Tibial nerve (tissue), 4 donors: ENCODE results near the gene VPS72. TPM values are rescaled to one million over a fixed set of nuclear protein-coding genes. Genes with fewer than 3 reads are reported as not detected.
"Not testable (repeated sequence)": the region's sequence is repeated elsewhere in the genome, so short reads cannot be mapped to it uniquely, and the experiment has no call there.

Experiments used
- DNase-seq, 2 donors: peaks; one replicate each; pipeline ENCODE4 v3.0.0-alpha.2; 2019; ENCODE audit warnings: low spot score in 2 of 2
- H3K27ac ChIP-seq, 4 donors: fragments of 200-600 bp; sonication (generic) in 3 of 4; one replicate each; pipeline ENCODE4 v1.5.1; 2017 to 2019; ENCODE audit warnings: mild to moderate bottlenecking in 1 of 4
- H3K27me3 ChIP-seq, 2 donors: fragments of 200-600 bp; sonication (generic) in 1 of 2; one replicate each; pipeline versions ENCODE4 v1.5.1 to v1.6.0; 2017 to 2019
- H3K36me3 ChIP-seq, 3 donors: fragments of 200-600 bp; sonication (generic); one replicate each; pipeline ENCODE4 v1.5.1; 2018 to 2019
- H3K4me1 ChIP-seq, 4 donors: fragments of 200-600 bp; sonication (generic) in 3 of 4; one replicate each; pipeline ENCODE4 v1.5.1; 2017 to 2019
- H3K4me3 ChIP-seq, 4 donors: fragments of 200-600 bp; sonication (generic) in 3 of 4; one replicate each; pipeline ENCODE4 v1.5.1; 2017 to 2019; ENCODE audit warnings: mild to moderate bottlenecking in 1 of 4, moderate library complexity in 1 of 4
- H3K9me3 ChIP-seq, 4 donors: fragments of 200-600 bp; sonication (generic) in 3 of 4; one replicate each; pipeline ENCODE4 v1.5.1; 2017 to 2019
- EP300 ChIP-seq, 2 donors: sonication (generic); formaldehyde crosslinking; IDR thresholded peaks; one replicate each; pipeline ENCODE4 v1.6.1; 2017; ENCODE audit warnings: antibody characterized with exemption in 2 of 2, mild to moderate bottlenecking in 1 of 2
- POLR2A ChIP-seq, 2 donors: fragments of 450-650 bp; IDR thresholded peaks; one replicate each; pipeline ENCODE4 v1.6.1; 2017; ENCODE audit warnings: antibody characterized with exemption in 2 of 2, mild to moderate bottlenecking in 2 of 2, moderate library complexity in 2 of 2
- WGBS, 2 donors: methylation state at CpG; one replicate each; pipeline ENCODE4 v1.1.5; 2018; 5-methylcytosine and 5-hydroxymethylcytosine counted together
- total RNA-seq, 4 donors: library from RNA; depleted of rRNA; stranded (reverse); fragments of >200 nt; gene quantifications; one replicate each; pipeline ENCODE4 v1.1.0, GENCODE V29; 2016
- TF ChIP-seq, protein P1 (sequence below), 5 experiments: fragments of 200-600 bp in 3 of 5; fragments of 450-650 bp in 2 of 5; sonication (generic) in 3 of 5; IDR thresholded peaks; one replicate each; pipeline ENCODE4 v1.5.1; 2016 to 2019; ENCODE audit warnings: antibody characterized with exemption in 5 of 5, mild to moderate bottlenecking in 3 of 5, moderate library complexity in 2 of 5

The VPS72 gene
- total RNA-seq, 4 donors from 2014 or later = 24.5 to 35.5 (median 31.0) TPM

DNA sequence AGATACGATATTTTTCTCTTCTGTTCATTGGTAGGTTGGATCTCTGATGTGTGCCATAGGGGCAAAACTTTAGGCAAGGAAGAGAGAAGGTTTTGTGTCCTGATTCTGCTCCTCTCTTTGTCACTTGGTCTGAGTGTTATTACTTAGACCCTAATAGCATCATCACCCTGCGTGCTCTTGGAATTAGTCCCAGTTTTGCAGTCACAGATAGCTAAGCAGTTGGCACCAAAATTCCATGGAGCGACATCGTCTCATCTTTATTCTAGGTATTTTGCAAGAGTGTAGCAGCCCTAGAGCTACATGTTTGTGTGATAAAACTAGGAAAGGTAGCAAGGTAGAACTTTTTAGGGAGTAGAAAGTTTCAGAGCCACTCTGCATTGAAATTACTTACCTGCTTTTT, 32.1 kb upstream of the VPS72 start:
- H3K4me1 ChIP-seq = peaks cover 0 to 33% (median 0%) of the 10 kb centered on the region in 4 donors
- no peaks in the 10 kb centered on the region for H3K9me3 ChIP-seq
- WGBS, 2 donors = 80 to 85% methylated on average over 4 of the region's 4 CpGs
- TF ChIP-seq, protein P1, sequence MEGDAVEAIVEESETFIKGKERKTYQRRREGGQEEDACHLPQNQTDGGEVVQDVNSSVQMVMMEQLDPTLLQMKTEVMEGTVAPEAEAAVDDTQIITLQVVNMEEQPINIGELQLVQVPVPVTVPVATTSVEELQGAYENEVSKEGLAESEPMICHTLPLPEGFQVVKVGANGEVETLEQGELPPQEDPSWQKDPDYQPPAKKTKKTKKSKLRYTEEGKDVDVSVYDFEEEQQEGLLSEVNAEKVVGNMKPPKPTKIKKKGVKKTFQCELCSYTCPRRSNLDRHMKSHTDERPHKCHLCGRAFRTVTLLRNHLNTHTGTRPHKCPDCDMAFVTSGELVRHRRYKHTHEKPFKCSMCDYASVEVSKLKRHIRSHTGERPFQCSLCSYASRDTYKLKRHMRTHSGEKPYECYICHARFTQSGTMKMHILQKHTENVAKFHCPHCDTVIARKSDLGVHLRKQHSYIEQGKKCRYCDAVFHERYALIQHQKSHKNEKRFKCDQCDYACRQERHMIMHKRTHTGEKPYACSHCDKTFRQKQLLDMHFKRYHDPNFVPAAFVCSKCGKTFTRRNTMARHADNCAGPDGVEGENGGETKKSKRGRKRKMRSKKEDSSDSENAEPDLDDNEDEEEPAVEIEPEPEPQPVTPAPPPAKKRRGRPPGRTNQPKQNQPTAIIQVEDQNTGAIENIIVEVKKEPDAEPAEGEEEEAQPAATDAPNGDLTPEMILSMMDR (IDR thresholded peaks at IDR 0.05) = no peak
- no peaks in the 10 kb centered on the region for H3K27me3 ChIP-seq
- H3K27ac ChIP-seq = no peak overlapping the region
- no peak overlapping the region for H3K4me3 ChIP-seq
- peaks cover 0 to 31% (median 4%) of the 10 kb centered on the region in 3 donors for H3K36me3 ChIP-seq
- DNase-seq = no peak

DNA sequence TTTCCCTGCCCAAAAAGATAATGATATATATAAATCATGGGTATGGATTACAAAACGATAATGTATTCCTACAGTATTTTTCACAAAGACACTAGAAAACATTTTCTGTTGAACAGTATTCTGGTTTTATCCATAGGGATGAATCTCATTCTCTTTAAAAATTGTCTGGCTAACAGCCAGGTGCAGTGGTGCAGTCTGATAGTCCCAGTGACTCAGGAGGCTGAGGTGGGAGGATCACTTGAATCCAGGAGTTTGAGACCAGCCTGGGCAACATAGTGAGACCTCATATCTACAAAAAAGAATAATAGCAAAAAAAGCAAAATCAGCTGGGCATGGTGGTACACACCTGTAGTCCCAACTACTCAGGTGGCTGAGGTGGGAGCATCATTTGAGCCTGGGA, 31.6 kb upstream of the VPS72 start:
- peaks cover 0 to 26% (median 4%) of the 10 kb centered on the region in 3 donors for H3K36me3 ChIP-seq
- H3K27me3 ChIP-seq = no peaks in the 10 kb centered on the region
- H3K9me3 ChIP-seq = no peaks in the 10 kb centered on the region
- no peak overlapping the region for H3K27ac ChIP-seq
- TF ChIP-seq EP300 (IDR thresholded peaks at IDR 0.05) = no peak
- no peak for TF ChIP-seq POLR2A (IDR thresholded peaks at IDR 0.05)
- TF ChIP-seq, protein P1 (IDR thresholded peaks at IDR 0.05) = no peak
- no peak overlapping the region for H3K4me3 ChIP-seq
- 73 to 85% methylated on average over 1 of the region's 1 CpG for WGBS, 2 donors
- no peak for DNase-seq
- peaks cover 0 to 36% (median 0%) of the 10 kb centered on the region in 4 donors for H3K4me1 ChIP-seq

DNA sequence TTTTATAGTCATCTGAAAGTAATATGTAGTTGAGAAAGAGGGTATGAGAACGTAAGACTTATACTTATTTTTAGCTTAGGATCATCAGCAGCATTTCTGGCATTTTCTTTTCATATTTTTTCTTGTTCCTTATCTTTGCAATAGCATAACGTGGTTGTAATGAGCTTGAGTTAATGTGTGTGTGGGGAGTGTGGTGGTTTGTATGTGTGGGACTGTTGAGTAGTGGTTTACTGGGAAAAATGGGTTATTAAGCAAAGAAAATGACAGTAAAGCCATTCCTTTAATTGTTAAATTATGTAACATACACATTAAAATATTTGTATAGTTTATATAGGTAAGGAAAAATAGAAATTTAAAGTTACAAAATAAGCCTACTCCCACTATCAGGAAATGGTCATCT, 23.6 kb upstream of the VPS72 start:
- H3K36me3 ChIP-seq = peaks cover 0 to 27% (median 5%) of the 10 kb centered on the region in 3 donors
- TF ChIP-seq EP300 (IDR thresholded peaks at IDR 0.05) (no peak), POLR2A (IDR thresholded peaks at IDR 0.05) (no peak)
- TF ChIP-seq, protein P1 (IDR thresholded peaks at IDR 0.05) = no peak
- H3K9me3 ChIP-seq = no peaks in the 10 kb centered on the region
- DNase-seq = no peak
- peaks cover 0 to 52% (median 0%) of the 10 kb centered on the region in 4 donors for H3K4me1 ChIP-seq
- H3K4me3 ChIP-seq = no peak overlapping the region
- H3K27ac ChIP-seq = no peak overlapping the region
- whole genome bisulfite sequencing, 2 donors = 18 to 37% methylated on average over 2 of the region's 2 CpGs
- no peaks in the 10 kb centered on the region for H3K27me3 ChIP-seq

DNA sequence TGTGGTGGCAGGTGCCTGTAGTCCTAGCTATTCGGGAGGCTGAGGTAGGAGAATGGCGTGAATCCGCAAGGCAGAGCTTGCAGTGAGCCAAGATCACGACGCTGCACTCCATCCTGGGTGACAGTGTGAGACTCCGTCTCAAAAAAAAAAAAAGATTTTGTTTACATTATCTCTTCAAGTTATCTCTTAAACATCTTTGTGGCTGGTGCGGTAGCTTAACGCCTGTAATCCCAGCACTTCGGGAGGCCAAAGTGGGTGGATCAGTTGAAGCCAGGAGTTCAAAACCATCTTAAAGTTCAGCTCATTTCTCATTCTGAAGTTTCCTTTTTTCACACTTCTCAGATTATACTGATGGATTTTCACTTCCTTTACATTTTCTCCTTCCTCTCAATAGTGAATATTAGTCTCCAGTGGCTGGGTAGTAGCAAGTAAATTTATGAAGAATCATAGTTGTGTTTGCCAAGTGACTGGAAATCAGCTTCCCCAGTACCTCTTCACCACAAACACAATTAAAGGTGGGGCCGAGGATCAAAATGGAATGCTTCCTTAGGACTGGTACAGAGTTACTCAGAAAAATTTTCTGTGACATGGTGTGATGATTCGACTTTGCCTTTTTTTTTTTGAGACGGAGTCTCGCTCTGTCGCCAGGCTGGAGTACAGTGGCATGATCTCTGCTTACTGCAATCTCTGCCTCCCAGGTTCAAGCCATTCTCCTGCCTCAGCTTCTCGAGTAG, 22.1 kb upstream of the VPS72 start:
- Histone ChIP-seq H3K4me3 (no peak overlapping the region), H3K36me3 (peaks cover 0 to 41% (median 5%) of the 10 kb centered on the region in 3 donors), H3K27ac (no peak overlapping the region), H3K4me1 (peaks cover 0 to 43% (median 0%) of the 10 kb centered on the region in 4 donors), H3K9me3 (no peaks in the 10 kb centered on the region), H3K27me3 (no peaks in the 10 kb centered on the region)
- WGBS, 2 donors = 84 to 89% methylated on average over 15 of the region's 15 CpGs
- no peak for DNase-seq
- TF ChIP-seq, protein P1 (IDR thresholded peaks at IDR 0.05) = no peak
- TF ChIP-seq EP300 (IDR thresholded peaks at IDR 0.05) = no peak
- no peak for TF ChIP-seq POLR2A (IDR thresholded peaks at IDR 0.05)

DNA sequence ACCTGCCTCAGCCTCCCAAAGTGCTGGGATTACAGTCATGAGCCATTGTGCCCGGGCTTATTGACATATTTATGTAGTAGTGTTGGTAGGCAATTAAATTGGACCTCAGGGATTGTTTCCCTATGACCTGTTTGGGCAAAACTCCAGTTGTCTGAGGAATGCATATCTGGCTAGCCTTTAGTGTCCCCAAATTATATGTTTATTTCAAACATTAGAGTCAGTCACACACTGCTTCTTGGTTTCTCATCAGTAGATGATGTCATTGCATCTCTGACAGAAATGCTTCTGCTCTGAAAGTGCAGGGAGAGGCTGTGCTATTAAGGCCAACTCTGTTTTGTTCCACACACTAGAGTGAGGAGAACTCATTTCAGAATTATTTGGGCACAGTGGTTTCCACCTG, 20.8 kb upstream of the VPS72 start:
- Histone ChIP-seq H3K9me3 (no peaks in the 10 kb centered on the region), H3K36me3 (peaks cover 3 to 50% (median 9%) of the 10 kb centered on the region in 3 donors), H3K4me3 (no peak overlapping the region), H3K27me3 (no peaks in the 10 kb centered on the region), H3K4me1 (peaks cover 0 to 51% (median 0%) of the 10 kb centered on the region in 4 donors), H3K27ac (no peak overlapping the region)
- DNase-seq = no peak
- WGBS, 2 donors = 68 to 73% methylated on average over 1 of the region's 1 CpG
- no peak for TF ChIP-seq POLR2A (IDR thresholded peaks at IDR 0.05)
- TF ChIP-seq, protein P1 (IDR thresholded peaks at IDR 0.05) = no peak
- TF ChIP-seq EP300 (IDR thresholded peaks at IDR 0.05) = no peak

DNA sequence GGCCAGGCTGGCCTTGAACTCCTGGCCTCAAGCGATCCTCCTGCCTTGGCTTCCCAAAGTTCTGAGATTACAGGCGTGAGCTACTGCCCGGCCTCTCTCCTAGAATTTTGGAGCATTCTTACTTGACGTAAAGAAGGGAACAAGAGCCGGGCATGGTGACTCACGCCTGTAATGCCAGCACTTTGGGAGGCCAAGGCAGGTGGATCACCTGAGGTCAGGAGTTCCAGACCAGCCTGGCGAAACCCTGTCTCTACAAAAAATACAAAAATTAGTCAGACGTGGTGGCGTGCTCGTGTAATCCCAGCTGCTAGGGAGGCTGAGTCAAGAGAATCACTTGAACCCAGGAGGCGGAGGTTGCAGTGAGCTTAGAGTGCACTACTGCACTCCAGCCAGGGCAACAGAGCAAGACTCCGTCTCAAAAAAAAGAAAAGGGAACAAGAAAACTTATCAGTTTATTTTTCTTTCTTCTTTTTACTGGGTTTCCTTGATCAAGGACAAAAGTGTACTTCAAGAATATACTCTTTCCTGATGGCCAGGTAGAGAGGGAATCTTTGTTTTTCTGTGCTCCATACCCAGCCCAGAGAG, 15.5 kb upstream of the VPS72 start:
- WGBS, 2 donors = 90 to 92% methylated on average over 12 of the region's 12 CpGs
- DNase-seq, H3K9me3 ChIP-seq, H3K27me3 ChIP-seq, H3K27ac ChIP-seq, H3K4me3 ChIP-seq: not testable (repeated sequence)
- peaks cover 0 to 58% (median 14%) of the 10 kb centered on the region in 4 donors for H3K4me1 ChIP-seq
- peaks cover 3 to 65% (median 5%) of the 10 kb centered on the region in 3 donors for H3K36me3 ChIP-seq
